ENCODE measurements around the gene LRRC17.

GRCh38 chr7:102918845-102919244 is 6.0 kb downstream of the LRRC17 start:
- TF ChIP-seq CTCF (IDR thresholded peaks at IDR 0.05 in 4 of 5, conservative IDR thresholded peaks at IDR 0.05 in 1 of 5) (no peak), POLR2A (IDR thresholded peaks at IDR 0.05) (no peak)
